ENCODE data around the gene GABARAPL2.
"Not testable (repeated sequence)": the region's sequence is repeated elsewhere in the genome, so short reads cannot be mapped to it uniquely, and the experiment has no call there.

The GABARAPL2 gene, protein sequence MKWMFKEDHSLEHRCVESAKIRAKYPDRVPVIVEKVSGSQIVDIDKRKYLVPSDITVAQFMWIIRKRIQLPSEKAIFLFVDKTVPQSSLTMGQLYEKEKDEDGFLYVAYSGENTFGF

DNA sequence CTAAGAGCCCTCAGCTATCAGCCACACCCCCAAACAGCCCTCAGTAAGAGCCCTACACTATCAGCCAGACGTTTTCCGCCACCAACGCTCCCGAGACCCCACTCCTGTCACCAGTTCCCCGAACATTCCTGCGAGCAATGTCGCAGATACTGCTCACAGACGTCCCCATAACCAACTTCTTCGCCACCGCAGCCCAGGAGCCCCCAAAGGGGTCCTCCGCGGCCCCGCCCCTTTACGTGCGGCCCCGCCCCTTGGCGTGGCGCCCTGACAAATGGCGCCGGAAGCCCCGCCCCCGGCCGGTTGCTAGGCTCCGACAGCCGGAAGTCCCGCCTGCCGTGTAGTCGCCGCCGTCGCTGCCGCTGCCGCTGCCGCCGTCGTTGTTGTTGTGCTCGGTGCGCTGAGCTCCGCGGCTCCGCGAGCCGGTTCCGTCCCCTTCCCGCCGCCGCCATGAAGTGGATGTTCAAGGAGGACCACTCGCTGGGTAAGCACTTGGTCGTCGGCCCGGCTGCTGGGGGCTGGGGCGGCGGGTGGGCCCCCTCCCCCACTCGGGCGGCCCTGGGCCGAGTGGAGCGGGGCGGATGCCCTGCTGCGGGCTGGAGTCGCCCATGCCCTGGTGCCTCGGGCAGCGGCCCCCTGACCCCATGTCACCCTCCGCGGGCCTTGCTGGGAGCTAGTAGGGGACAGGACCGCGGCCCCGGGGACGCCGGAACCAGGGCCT, at the start of gene GABARAPL2:
Gene GABARAPL2, plus strand, starts transcription at position 340 of the 718 bp plus-strand sequence. Its CDS starts 108 bp downstream, at position 448.
- peak; percentile 31 for DNase-seq

DNA sequence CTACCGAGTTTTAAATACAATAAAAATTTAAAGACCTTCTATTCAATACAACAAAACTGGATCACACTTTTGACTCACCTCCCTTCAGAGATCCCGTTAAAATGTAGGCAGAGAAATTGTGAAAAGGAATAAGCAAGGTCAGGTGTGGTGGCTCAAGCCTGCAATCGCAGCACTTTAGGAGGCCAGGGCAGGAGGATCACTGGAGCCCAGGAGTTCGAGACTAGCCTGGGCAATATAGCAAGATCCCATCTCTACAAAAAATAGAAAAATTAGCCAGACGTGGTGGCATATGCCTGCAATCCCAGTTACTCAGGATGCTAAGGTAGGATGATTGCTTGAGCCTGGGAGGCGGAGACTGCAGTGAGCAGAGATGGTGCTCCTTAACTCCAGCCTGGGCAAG, 47.0 kb upstream of the GABARAPL2 start:
- DNase-seq = no peak

DNA sequence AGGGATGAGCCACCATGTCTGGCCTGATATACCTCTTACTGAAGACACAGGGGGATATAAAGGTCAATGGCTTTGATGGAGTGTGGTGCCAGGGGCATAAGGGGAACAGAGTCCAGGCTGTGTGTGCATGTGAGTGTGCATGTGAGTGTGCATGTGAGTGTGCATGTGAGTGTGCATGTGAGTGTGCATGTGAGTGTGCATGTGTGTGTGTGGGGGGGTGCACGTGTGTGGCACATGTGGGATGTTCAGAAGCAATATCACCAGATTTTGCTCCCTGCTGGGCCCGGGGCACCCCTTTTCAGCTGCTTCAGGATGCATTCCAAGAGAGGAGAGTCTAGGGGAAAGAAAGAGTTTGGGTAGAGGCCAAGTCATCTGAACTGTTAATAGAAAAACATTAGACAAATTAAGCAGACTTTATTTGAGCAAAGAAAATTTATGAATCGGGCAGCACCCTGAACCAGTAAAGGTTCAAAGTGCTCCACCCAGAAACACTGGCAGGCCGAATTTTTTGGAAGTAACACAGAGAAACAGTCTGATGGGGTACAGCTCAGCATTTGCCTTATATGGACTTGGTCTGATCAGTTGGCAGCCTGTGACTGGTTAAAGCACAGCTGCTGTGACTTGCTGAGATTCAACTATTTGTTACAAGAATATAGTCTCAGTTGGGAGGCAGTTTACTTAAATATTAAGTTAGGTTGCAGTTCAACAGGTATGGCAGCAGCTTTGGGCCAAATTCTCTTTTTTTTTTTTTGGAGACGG, 40.0 kb upstream of the GABARAPL2 start:
- no peak for DNase-seq

DNA sequence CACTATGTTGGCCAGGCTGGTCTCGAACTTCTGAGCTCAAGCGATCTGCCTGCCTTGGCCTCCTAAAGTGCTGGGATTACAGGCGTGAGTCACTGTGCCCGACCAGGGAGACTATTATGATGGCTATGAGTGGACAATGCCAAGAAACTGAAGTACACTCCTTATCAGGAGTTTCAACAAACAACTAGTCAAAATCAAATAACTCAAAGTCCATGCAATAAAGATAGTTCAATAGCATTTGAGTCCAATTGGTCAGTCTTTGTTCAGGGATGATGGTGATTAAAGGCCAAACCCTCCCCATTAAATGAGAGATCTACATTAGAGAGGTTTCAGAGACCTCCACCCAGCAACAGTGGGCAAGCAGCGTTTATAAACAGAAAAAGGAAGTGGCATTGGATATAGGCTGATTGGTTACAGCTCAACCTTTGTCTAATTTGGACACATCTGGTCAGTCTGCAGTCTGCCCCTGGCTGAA, 38.3 kb upstream of the GABARAPL2 start:
- DNase-seq = no peak

DNA sequence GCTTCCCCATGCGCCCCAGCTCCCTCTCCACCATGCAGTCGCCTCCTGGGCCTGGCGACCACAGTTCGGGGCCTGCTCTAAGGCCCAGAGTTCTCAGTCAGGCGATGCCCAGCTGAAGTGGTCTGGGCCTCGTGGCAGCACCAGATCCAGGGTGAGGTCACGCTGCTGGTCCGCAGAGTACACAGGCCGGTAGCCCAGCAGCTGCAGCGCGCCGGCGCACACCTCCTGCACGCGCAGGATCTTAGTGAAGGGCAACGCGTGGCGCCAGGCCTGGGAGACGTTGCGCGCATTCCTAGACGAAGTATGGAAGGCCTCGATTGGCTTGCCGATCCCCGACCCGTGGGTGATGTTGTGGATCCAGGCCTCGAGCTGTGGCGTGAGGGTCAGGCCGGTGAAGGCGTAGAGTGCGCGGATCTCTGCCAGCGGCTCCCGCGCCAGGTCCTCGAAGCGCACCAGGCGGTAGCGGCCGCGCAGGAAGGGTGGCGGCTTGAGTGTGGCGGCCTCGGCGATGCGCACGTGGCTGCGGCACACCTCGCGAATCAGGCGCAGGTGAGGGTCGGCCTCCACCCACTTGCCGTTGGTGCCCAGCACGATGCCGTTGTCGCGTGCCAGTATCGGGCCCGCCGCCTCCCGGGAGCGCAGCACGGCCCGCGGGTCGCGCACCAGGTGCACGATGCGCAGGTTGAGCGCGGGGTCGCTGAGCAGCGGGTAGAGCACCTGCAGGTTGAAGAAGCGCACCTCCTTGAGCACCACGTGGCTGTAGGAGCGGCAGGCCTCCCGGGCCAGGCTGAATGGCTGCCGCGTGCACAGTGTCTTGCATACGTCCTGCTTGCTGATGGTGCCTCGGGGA, 36.9 kb upstream of the GABARAPL2 start:
- DNase-seq = no peak

DNA sequence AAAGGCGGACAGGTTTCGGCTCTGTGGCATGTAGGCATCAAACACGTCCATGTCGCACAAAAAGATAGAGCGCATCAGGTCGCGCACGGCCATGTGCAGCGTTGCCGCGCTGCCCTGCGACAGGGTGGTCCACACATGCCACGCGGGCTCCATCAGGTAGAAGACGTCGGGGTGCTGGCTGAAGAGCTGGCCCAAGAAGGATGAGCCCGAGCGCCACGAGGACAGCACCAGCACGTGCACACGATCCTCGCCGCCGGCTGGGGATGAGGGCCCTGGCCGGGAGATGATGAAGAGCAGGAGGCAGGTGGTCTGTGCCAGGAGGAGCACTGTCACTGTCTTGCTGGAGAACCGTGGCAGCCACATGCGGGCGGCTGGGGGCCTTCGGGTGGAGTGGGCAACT, 36.2 kb upstream of the GABARAPL2 start:
- no peak for DNase-seq

DNA sequence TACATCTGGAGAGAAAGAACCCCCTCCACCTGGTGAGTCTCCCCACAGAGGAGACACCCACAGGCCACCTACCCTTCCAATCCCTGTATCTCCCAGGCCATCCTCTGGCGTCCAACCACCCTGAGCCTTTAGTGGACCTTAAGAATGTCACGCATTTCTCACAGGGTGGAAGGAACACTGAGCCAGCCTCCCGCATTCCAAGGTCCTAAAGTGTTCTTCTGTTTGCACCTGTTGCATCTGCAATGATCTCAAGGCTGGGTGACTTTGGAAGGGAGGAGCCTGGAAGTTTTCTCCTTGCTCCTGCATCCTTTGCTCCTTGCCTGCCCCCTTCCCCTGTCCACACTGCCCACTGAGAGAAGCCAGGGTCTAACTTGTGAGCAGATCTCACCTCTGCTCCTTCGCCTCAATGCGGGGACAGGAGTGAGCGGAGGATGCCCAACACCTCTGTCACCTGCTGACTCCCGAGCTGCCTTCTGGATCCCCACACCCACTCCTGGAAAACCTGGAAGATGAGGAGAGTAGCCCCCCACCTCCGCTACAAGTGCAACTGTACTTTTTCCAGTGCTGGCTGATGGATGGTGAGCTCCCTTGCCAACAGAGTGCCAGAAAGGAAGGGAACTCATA, 33.9 kb upstream of the GABARAPL2 start:
- DNase-seq = no peak

DNA sequence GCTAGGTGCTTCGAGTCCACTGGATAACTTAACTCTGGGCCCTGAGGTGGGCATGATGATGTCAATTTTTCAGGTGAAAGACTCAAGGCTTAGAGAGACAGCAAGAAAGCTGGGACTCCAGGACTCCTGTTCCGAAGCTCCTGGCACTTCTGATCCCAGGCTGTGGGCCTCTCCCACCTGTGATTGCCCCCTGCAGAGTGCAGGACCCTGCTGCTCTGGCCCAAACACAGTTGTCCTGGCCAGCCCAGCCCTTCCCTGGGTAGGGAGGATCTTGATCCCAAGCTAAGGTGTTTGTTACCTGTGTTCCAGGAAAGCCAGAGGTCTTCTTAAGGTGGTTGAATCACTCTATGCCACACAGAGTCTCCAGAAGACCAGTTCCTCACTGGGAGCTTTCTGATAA, 33.4 kb upstream of the GABARAPL2 start:
- DNase-seq = no peak

DNA sequence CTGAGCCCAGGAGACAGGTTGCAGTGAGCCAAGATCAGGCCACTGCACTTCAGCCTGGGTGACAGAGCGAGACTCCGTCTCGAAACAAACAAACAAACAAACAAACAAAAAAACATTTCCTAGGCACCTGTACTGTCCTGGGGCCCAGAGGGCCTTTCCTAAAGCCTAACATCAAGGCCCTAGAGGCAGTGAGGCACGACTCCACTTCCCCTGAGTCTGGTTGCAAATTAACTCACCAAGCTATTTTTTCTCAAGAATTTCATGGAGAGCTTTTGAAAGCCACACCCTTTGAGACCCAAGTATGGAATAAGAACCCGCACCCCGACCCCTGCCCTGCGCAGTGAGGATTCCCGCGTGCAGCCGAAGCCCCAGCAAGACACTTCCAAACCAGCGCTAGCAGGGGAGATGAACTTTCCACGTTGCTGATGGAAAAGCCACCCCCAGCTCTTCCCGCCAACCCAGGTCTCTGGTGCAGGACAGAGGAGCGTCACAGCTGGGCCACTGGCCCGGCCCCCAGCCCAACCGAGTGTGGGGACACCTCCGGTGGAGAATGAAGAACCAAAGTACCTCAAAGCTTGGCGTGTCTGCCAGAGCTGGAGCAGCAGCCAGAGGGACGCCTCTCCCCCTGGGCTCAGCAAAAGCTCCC, 31.5 kb upstream of the GABARAPL2 start:
- no peak for DNase-seq

DNA sequence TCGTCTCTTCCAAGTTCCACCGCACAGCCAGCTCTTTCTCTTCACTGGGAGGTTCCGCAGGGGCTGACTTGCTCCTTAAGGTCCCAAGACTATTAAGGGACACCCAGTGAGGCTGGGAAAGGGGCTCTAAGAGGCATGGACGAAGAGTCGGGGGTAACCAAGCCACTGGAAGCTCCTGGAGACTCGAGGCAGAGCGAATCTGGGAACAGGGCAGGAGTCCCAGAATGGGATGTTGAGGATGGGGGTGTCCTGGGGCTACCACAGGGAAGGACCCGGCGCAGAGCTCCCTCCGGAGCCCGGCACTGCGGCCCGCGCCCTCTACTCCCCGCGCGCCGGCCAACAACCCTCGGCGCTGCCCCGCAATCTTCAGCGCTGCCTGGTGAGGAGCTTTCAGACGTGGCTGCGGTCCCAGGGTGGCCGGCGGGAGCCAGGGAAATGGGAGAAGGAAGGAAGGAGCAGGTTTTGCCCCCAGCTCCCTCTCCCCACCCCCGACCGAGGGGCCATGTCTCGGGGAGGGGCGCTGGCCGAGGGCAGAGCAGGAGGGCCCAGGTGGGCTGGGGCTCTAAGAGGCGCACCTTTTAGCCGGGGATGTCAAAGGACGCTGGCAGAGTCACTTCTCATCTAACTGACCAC, 30.9 kb upstream of the GABARAPL2 start:
- DNase-seq = no peak

DNA sequence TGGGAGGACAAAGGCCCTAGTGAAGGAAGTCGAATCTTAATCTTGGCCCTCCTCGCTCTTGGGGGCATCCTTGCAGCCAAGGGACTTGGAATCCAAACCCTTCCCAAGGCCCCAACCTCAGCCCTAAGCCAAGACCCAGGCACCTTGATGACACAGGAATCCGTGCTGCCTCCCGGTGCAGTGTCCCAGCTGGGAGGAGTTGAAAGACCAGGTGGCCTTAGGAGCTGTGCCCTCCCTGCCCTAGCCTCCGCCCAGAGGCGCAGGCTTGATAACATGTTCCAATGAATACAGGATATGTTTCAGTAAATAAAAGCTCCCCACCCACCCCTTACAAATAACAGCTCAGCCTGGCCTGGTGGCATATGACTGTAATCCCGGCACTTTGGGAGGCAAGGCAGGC, 30.3 kb upstream of the GABARAPL2 start, which contains the start of gene CHST5:
Gene CHST5, minus strand, starts transcription at position 208 of the 400 bp plus-strand sequence. CDS start 5,724 bp downstream, outside the sequence.
- DNase-seq = no peak

DNA sequence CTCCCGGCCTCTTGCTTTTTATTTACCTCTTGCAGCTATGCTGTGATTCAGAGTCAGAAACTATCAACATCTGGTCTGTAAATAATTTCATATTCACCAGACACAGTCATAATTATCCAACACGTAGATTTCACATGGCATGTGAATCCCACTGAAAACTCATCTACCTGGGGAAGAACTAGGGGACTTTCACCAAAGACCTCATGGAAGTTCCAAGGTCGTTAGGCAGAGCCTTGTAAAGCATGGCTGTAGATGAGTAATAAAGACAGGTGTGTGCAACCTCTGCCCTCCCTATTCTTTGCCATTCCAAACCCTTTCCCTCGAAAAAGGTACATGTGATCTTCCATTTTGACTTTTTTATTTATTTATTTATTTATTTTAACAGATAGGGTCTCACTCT, 28.4 kb upstream of the GABARAPL2 start:
- DNase-seq = no peak

DNA sequence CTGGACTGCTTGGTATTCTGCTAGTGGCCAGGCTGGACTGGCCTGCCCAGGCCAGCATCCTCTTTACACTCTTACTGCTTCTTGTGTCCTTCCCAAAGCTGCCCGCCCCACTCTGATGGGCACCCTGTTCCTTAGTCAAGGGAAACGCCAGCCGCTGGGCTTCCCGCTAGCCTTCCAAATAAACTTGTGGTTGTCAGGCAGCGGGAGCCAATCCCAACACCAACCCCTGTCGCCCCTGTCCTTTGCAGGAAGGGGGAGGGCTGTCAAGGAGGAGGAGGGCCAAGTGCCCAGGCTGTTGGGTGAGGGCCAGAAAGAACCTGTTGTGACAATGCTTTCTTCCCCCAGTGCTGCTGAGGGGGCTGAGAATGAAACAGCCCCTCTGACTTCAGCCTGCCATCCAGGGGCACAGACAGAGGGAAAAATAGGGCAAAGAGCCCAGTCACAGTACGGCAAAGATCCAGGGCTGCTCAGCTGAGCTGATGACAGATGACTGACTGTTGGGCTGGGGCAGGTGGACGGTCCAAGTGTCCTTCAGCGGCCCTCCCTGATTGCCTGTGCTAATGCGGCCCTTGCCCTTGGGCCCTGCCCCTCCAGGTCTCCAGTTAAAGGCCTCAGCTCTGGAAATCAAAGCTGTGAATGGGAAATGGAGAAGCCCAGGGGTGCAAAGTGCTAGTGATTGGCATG, 27.2 kb upstream of the GABARAPL2 start:
- DNase-seq = not testable (repeated sequence)

DNA sequence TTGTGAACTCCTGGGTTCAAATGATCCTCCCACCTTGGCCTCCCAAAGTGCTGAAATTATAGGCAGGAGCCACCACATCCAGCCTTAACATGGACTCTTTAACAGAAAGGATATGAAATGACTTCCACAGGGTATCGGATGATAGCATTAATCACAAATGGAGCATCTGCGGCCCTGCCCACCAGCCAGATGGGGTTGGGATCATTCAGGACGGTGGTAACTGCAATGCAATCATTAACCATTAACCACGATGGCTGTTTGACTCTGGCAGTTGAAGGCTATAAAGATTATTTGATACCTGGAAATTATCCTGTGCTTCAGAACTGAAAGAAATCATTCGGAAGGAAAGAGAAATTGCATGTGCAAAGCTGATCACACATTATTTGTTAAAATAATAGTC, 24.9 kb upstream of the GABARAPL2 start:
- no peak for DNase-seq

DNA sequence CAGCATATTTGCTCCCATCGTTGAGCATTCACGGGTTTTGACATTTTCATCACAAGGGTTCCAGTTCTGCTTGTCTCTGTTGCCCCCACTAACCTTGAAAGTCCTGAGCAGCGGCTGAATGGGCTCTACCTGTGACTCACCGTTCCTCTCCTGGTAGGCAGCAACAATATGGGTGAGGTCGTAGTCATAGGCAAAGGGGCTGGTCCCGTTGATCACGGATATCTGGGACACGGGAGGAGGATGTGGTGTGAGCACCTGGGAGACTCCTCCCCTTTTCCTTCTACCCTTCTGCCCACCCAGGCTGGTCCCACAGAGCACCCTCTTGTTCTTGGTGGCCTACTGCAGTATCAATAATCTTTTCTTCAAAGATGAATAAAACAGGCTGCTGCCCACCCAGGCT, 23.7 kb upstream of the GABARAPL2 start:
- DNase-seq = not testable (repeated sequence)

DNA sequence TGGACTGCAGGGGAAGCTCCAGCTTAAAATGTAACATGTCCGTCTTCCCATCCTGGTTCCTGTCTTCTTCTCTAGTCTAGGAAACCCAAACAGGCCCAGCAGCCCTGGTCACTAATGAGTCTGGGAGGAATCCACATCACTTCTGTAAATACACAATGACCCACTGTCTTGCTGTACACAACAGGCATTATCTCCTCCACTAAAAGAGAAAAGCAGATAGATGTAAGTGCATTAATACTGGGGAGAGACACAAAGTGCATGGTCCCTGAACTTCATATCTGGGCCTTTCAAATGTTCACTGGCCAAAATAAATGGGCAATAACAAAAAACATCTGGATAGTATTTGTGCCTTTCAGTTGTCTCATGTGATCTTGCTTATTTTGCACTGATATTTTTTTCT, 20.3 kb upstream of the GABARAPL2 start:
- DNase-seq = not testable (repeated sequence)

DNA sequence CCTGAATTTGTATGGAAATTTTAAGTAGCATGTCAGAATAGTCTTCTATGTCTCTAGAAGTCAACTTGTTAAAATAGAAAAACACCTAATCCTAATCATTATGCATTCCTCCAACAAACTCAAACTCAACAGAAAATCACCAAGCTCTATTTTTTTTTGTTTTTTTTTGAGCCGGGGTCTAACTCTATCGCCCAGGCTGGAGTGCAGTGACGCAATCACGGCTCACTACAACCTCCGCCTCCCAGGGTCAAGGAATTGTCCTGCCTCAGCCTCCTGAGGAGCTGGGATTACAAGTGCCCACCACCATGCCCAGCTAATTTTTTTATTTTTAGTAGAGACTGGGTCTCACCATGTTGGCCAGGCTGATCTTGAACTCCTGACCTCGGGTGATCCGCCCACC, 19.9 kb upstream of the GABARAPL2 start:
- no peak for DNase-seq

DNA sequence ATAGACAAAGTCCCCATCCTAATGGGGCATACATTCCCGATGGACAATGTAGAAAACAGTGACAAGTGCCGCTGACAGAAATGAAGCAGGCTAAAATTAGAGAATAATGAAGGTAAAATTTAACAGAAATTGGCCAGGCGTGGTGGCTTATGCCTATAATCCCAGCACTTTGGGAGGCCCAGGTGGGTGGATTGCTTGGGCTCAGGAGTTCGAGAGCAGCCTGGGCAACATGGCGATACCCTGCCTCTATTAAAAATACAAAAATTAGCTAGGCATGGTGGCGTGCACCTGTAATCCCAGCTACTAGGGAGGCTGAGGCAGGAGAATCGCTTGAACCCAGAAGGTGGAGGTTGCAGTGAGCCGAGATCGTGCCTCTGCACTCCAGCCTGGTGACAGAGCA, 17.7 kb upstream of the GABARAPL2 start:
- not testable (repeated sequence) for DNase-seq

DNA sequence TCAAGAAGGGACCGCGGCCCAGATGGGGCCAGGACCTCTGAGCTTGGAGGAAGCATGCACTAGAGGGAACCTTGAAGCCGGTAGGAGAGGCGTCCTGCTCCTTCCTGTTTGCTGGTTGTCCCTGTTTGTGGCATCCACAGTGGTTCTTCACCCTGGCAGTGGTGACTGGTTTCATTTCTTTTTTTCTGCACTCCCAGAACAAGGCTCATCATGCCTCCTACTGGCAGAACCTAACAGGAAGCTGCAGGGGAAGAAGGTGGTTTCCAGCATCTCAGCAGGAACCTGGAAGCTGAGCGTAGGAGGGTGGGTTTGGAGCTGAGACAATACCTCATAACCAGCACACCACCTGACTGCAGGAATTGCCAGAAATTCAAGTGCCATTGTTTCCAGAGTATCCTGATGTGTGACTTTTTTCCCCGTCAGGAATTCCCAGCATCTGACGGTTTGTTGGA, 15.9 kb upstream of the GABARAPL2 start:
- DNase-seq = no peak

DNA sequence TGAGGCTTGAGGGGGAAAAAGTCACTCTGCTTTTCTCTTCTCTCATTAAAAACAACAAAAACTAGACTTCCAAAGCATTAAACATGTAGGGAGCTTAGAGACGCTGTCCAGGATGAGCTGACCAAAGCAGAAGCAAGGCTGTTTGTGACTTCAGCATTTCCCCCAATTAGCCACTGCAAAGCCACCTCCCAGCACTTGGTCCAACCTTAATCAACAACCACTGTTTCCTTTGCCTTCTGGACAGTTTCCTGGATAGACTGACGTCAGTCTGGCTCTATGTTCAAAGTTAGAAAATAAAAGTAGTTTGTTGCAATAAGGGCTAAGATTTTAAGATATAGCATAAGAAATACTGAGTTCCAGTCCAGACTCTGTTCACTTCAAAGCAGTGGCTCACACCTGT, 13.2 kb upstream of the GABARAPL2 start:
- no peak for DNase-seq
